H1 (cell line): ENCODE measurements around the gene ZNF582. TPM values are rescaled to one million over a fixed set of nuclear protein-coding genes. Genes with fewer than 3 reads are reported as not detected.

Source experiments
- ATF2 ChIP-seq: IDR thresholded peaks from 2 replicates; pipeline ENCODE4 v1.6.1; 2012; ENCODE audit warnings: low read length, inconsistent platforms
- BCL11A ChIP-seq, 2 experiments: IDR thresholded peaks; one replicate each; pipeline ENCODE4 v1.6.1; 2011; ENCODE audit warnings: low read depth in 2 of 2, low read length in 2 of 2, mild to moderate bottlenecking in 2 of 2
- CBX5 ChIP-seq: fragments of 300-800, 300-1000 bp; sonication (generic); IDR thresholded peaks from 2 replicates; pipeline ENCODE4 v1.7.1; 2016; ENCODE audit warnings: antibody characterized with exemption, low read length, low read depth
- CEBPB ChIP-seq: IDR thresholded peaks from 2 replicates; pipeline ENCODE4 v1.6.1; 2012; ENCODE audit warnings: low read depth, low read length
- CTCF ChIP-seq, 3 experiments: IDR thresholded peaks; 1 replicate in 2 of 3; 2 replicates in 1 of 3; pipeline versions ENCODE4 v1.5.1 to v1.6.1; 2011; ENCODE audit warnings: low read length in 3 of 3, mild to moderate bottlenecking in 3 of 3, inconsistent platforms in 2 of 3, low read depth in 1 of 3, moderate library complexity in 1 of 3; ENCODE audit not compliant: insufficient read depth in 1 of 3; ENCODE audit errors: control extremely low read depth in 1 of 3
- GABPA ChIP-seq: IDR thresholded peaks from 2 replicates; pipeline ENCODE4 v1.6.1; 2011; ENCODE audit warnings: mild to moderate bottlenecking, low read length, moderate library complexity, borderline replicate concordance; ENCODE audit not compliant: insufficient read depth
- MAFK ChIP-seq: IDR thresholded peaks from 2 replicates; pipeline ENCODE4 v1.6.1; 2012; ENCODE audit warnings: low read depth, mild to moderate bottlenecking, improper control_type of control experiment, low read length
- PHF8 ChIP-seq: fragments of 200-600 bp; sonication (generic); conservative IDR thresholded peaks from 2 replicates; pipeline ENCODE4 v1.7.1; 2012; ENCODE audit warnings: low read depth, mild to moderate bottlenecking, inconsistent platforms, low read length, moderate library complexity
- RAD21 ChIP-seq, 2 experiments: IDR thresholded peaks in 1 of 2; conservative IDR thresholded peaks in 1 of 2; 2 replicates each; pipeline ENCODE4 v1.6.1; 2011; ENCODE audit warnings: low read depth in 2 of 2, low read length in 2 of 2, improper control_type of control experiment in 1 of 2, inconsistent platforms in 1 of 2, mild to moderate bottlenecking in 1 of 2, moderate library complexity in 1 of 2
- RXRA ChIP-seq: IDR thresholded peaks from 2 replicates; pipeline ENCODE4 v1.6.1; 2011; ENCODE audit warnings: low read depth, mild to moderate bottlenecking, low read length, moderate library complexity; ENCODE audit not compliant: insufficient read depth
- SAP30 ChIP-seq: fragments of 300-600 bp; sonication (generic); IDR thresholded peaks from 2 replicates; pipeline ENCODE4 v1.7.1; 2012; ENCODE audit warnings: low read length, moderate library complexity, mild to moderate bottlenecking, inconsistent platforms; ENCODE audit not compliant: insufficient read depth, insufficient replicate concordance
- SIRT6 ChIP-seq: IDR thresholded peaks from one replicate; pipeline ENCODE4 v1.7.1; 2012; ENCODE audit warnings: low read length, inconsistent platforms
- SIX5 ChIP-seq: IDR thresholded peaks from 2 replicates; pipeline ENCODE4 v1.6.1; 2011; ENCODE audit warnings: mild to moderate bottlenecking, low read depth, low read length
- SP1 ChIP-seq: IDR thresholded peaks from 2 replicates; pipeline ENCODE4 v1.6.1; 2011; ENCODE audit warnings: low read depth, low read length
- SP2 ChIP-seq: IDR thresholded peaks from 2 replicates; pipeline ENCODE4 v1.6.1; 2012; ENCODE audit warnings: mild to moderate bottlenecking, low read length, inconsistent platforms
- TAF7 ChIP-seq: optimal IDR thresholded peaks from 2 replicates; pipeline ENCODE3; 2011; ENCODE audit warnings: low read depth, mild to moderate bottlenecking, inconsistent platforms, low read length, moderate library complexity, borderline replicate concordance
- TEAD4 ChIP-seq: IDR thresholded peaks from 2 replicates; pipeline ENCODE4 v1.6.1; 2012; ENCODE audit warnings: low read depth, low read length, inconsistent platforms, mixed read lengths
- YY1 ChIP-seq: IDR thresholded peaks from 2 replicates; pipeline ENCODE4 v1.6.1; 2011; ENCODE audit warnings: low read depth, mild to moderate bottlenecking, low read length
- ZNF274 ChIP-seq: IDR thresholded peaks from 2 replicates; pipeline ENCODE4 v1.7.0; 2012; ENCODE audit warnings: low read length, borderline replicate concordance; ENCODE audit errors: extremely low read depth
- polyA plus RNA-seq, 7 experiments: library from polyadenylated mRNA; depleted of rRNA in 3 of 7; stranded (reverse) in 5 of 7; unstranded in 2 of 7; fragments of >200 nt in 5 of 7; fragments of 200-250 nt in 2 of 7; gene quantifications; 1 replicate in 5 of 7; 2 replicates in 1 of 7; 4 replicates in 1 of 7; pipeline versions ENCODE4 v1.2.1 to v1.2.3, GENCODE V29; 2011 to 2013; ENCODE audit warnings: missing spikeins in 2 of 7, mixed read lengths in 2 of 7
- total RNA-seq: library from RNA; stranded (reverse); fragmentation: NEBNext Ultra II Directional; extraction: Animal tissue kit (Norgen Biotek cat#: 25700); gene quantifications from 2 replicates; pipeline ENCODE4 v1.2.1, GENCODE V29; 2021

The ZNF582 gene
- total and polyA plus RNA-seq, 2 of the 8 experiments (the other 6 are each of a cell fraction or from before 2014, with no cell fraction given) = 3.8 to 5.8 TPM

GRCh38 chr19:56367829-56368711 is 25.3 kb downstream of the ZNF582 start (continued):
- TF ChIP-seq SIX5 (no peak), ATF2 (no peak), CBX5 (no peak), RAD21 (IDR thresholded peaks at IDR 0.05 in 1 of 2, conservative IDR thresholded peaks at IDR 0.05 in 1 of 2; ENCODE audit: low read depth in 2 of 2, low read length in 2 of 2) (no peak), SP1 (no peak), SAP30 (no peak), YY1 (0 out of 2 replicates have a peak, but pooled peaks have one; percentile 20), ZNF274 (no peak), TEAD4 (peak; percentile 72), CTCF (IDR thresholded peaks at IDR 0.05; ENCODE audit: control extremely low read depth in 1 of 3, insufficient read depth in 1 of 3, low read depth in 1 of 3, low read length in 3 of 3) (0 out of 4 replicates have a peak, but pooled peaks of 1 of the 3 experiments have one; percentile 0), MAFK (no peak), SIRT6 (no peak), RXRA (no peak), GABPA (no peak), BCL11A (IDR thresholded peaks at IDR 0.05; ENCODE audit: low read depth in 2 of 2, low read length in 2 of 2) (no peak), PHF8 (peak; percentile 94), SP2 (no peak), CEBPB (no peak), TAF7 (peak; percentile 89)
